Measurements from ENCODE around the gene EHD4. TPM values are rescaled to one million over a fixed set of nuclear protein-coding genes. Genes with fewer than 3 reads are reported as not detected.

EHD4 gene
- total and polyA plus RNA-seq, 2 donors (not counting 3 experiments of a cell fraction or from before 2014, with no cell fraction given): 96.7 to 128 TPM

DNA sequence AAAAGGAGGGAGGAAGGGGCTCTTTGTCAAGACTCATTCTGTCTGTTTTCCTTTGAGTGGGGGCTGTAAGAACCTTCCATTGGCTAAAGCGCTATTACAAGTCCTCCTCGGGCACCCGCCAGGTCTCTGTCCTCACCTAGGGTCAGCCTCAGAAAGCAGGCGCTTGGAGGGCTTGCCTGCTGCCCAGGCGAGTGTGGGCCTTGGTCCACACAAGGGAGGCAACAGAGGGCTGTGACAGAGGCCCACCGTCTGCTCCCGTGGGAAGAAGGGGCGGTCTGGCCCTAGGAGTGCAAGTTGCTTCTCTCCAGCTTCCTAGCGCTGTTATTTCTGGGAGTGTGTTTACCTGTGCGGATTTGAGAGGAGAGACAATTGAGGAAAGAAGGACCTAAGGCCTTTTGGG is 24.0 kb upstream of the EHD4 start:
- intact Hi-C loops (cut with micrococcal nuclease): no loop called here
- no peak for DNase-seq (ENCODE audit: low read depth, low spot score)
- no peaks in the 10 kb centered on the region for H3K9me1 ChIP-seq (replicated peaks; ENCODE audit: control insufficient read depth, extremely low read depth, insufficient read depth, low read length)
- no peak overlapping the region for H2AFZ ChIP-seq (ENCODE audit: low read depth, low read length)
- H4K20me1 ChIP-seq (replicated peaks; ENCODE audit: control insufficient read depth, extremely low read depth, insufficient read depth, low read length): no peaks in the 10 kb centered on the region
- no TSS peak for BruUV-seq (replicated peaks)
- ChIA-PET POLR2A (interaction anchor here (0.6 kb wide), 1 partner anchor 93 kb away, joined by 3 read pairs; no protein-coding TSS in a partner anchor), CTCF (interaction anchor here (1.1 to 11.0 kb wide), 2 partner anchors 33 to 58 kb away, joined by 3 to 116 read pairs; no protein-coding TSS in a partner anchor)
- no peak overlapping the region for H3K4me2 ChIP-seq (ENCODE audit: insufficient read depth, low read length)
- H3K27ac ChIP-seq (ENCODE audit: insufficient read depth, low read depth, low read length): no peak overlapping the region
- TF ChIP-seq JUN (IDR thresholded peaks at IDR 0.05; ENCODE audit: borderline replicate concordance, insufficient read depth, insufficient read length, low read depth): no peak
- TF ChIP-seq MYC (IDR thresholded peaks at IDR 0.05; ENCODE audit: low read depth, low read length): no peak
- TF ChIP-seq EZH2 (IDR thresholded peaks at IDR 0.05; ENCODE audit: borderline replicate concordance, low read depth, low read length, severe bottlenecking): no peak
- no peak for TF ChIP-seq FOS (IDR thresholded peaks at IDR 0.05; ENCODE audit: borderline replicate concordance, insufficient read depth, low read length)
- H3K9ac ChIP-seq (replicated peaks; ENCODE audit: extremely low read depth, insufficient read depth, low read length): no peak overlapping the region
- FAIRE-seq: no peak
- H3K4me3 ChIP-seq (replicated peaks in 1 of 3; ENCODE audit: insufficient read depth in 1 of 3, low read depth in 1 of 3, low read length in 3 of 3): no peak overlapping the region
- peaks cover 0 to 5% of the 10 kb centered on the region in 2 experiments for H3K27me3 ChIP-seq (ENCODE audit: control insufficient read depth in 2 of 2, insufficient read depth in 2 of 2, low read length in 2 of 2)
- no peaks in the 10 kb centered on the region for H3K36me3 ChIP-seq (ENCODE audit: control insufficient read depth in 2 of 2, extremely low read depth in 1 of 2, insufficient read depth in 2 of 2, low read length in 2 of 2)
- dilution Hi-C loops (cut with MboI; ENCODE audit: extremely low pct_ligation_motif_present, low sequenced_read_pairs): no loop called here
- H3K9me3 ChIP-seq (replicated peaks; ENCODE audit: control insufficient read depth, insufficient read depth, low read length): no peaks in the 10 kb centered on the region
- no peaks in the 10 kb centered on the region for H3K79me2 ChIP-seq (ENCODE audit: control insufficient read depth, insufficient read depth, low read length)
- H3K4me1 ChIP-seq (ENCODE audit: control insufficient read depth, extremely low read depth, insufficient read depth, low read length): peaks cover 5% of the 10 kb centered on the region

- intact Hi-C loops (cut with micrococcal nuclease): no loop called here
- ChIA-PET POLR2A (interaction anchor here (0.6 kb wide), 1 partner anchor 94 kb away, joined by 3 read pairs; no protein-coding TSS in a partner anchor), CTCF (interaction anchor here (0.9 to 11.0 kb wide), 2 partner anchors 47 to 59 kb away, joined by 3 to 116 read pairs; no protein-coding TSS in a partner anchor)
These were observed 23.1 kb upstream of the EHD4 start for GRCh38 chr15:41995476-41995855.

More at GRCh38 chr15:41995476-41995855, 23.1 kb upstream of the EHD4 start:
- H3K9ac ChIP-seq (replicated peaks; ENCODE audit: extremely low read depth, insufficient read depth, low read length): no peak overlapping the region
- no peak overlapping the region for H3K27ac ChIP-seq (ENCODE audit: insufficient read depth, low read depth, low read length)
- H3K4me2 ChIP-seq (ENCODE audit: insufficient read depth, low read length): no peak overlapping the region
- H3K9me3 ChIP-seq (replicated peaks; ENCODE audit: control insufficient read depth, insufficient read depth, low read length): no peaks in the 10 kb centered on the region
- no peaks in the 10 kb centered on the region for H3K9me1 ChIP-seq (replicated peaks; ENCODE audit: control insufficient read depth, extremely low read depth, insufficient read depth, low read length)
- dilution Hi-C loops (cut with MboI; ENCODE audit: extremely low pct_ligation_motif_present, low sequenced_read_pairs): no loop called here
- FAIRE-seq: no peak
- H4K20me1 ChIP-seq (replicated peaks; ENCODE audit: control insufficient read depth, extremely low read depth, insufficient read depth, low read length): no peaks in the 10 kb centered on the region
- no peaks in the 10 kb centered on the region for H3K27me3 ChIP-seq (ENCODE audit: control insufficient read depth in 2 of 2, insufficient read depth in 2 of 2, low read length in 2 of 2)
- no peak overlapping the region for H3K4me3 ChIP-seq (replicated peaks in 1 of 3; ENCODE audit: insufficient read depth in 1 of 3, low read depth in 1 of 3, low read length in 3 of 3)
- no peak overlapping the region for H2AFZ ChIP-seq (ENCODE audit: low read depth, low read length)
- no peaks in the 10 kb centered on the region for H3K79me2 ChIP-seq (ENCODE audit: control insufficient read depth, insufficient read depth, low read length)
- TF ChIP-seq POLR2AphosphoS5 (IDR thresholded peaks at IDR 0.05; ENCODE audit: insufficient read depth, low read depth, low read length): no peak
- TF ChIP-seq GATA2 (IDR thresholded peaks at IDR 0.05; ENCODE audit: insufficient read depth, insufficient read length, low read depth, low read length): no peak
- no peak for TF ChIP-seq JUN (IDR thresholded peaks at IDR 0.05; ENCODE audit: borderline replicate concordance, insufficient read depth, insufficient read length, low read depth)
- no peak for TF ChIP-seq POLR2A (IDR thresholded peaks at IDR 0.05; ENCODE audit: low read depth, low read length)
- TF ChIP-seq MYC (IDR thresholded peaks at IDR 0.05; ENCODE audit: low read depth, low read length): no peak
- no peak for TF ChIP-seq FOS (IDR thresholded peaks at IDR 0.05; ENCODE audit: borderline replicate concordance, insufficient read depth, low read length)
- no peak for TF ChIP-seq EZH2 (IDR thresholded peaks at IDR 0.05; ENCODE audit: borderline replicate concordance, low read depth, low read length, severe bottlenecking)
- TF ChIP-seq, protein P1, sequence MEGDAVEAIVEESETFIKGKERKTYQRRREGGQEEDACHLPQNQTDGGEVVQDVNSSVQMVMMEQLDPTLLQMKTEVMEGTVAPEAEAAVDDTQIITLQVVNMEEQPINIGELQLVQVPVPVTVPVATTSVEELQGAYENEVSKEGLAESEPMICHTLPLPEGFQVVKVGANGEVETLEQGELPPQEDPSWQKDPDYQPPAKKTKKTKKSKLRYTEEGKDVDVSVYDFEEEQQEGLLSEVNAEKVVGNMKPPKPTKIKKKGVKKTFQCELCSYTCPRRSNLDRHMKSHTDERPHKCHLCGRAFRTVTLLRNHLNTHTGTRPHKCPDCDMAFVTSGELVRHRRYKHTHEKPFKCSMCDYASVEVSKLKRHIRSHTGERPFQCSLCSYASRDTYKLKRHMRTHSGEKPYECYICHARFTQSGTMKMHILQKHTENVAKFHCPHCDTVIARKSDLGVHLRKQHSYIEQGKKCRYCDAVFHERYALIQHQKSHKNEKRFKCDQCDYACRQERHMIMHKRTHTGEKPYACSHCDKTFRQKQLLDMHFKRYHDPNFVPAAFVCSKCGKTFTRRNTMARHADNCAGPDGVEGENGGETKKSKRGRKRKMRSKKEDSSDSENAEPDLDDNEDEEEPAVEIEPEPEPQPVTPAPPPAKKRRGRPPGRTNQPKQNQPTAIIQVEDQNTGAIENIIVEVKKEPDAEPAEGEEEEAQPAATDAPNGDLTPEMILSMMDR (IDR thresholded peaks at IDR 0.05; ENCODE audit: extremely low read depth in 1 of 2, insufficient read depth in 1 of 2, low read depth in 1 of 2, low read length in 2 of 2): no peak
- TF ChIP-seq, protein P2, sequence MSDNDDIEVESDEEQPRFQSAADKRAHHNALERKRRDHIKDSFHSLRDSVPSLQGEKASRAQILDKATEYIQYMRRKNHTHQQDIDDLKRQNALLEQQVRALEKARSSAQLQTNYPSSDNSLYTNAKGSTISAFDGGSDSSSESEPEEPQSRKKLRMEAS (IDR thresholded peaks at IDR 0.05; ENCODE audit: insufficient read depth, insufficient read length): no peak
- H3K4me1 ChIP-seq (ENCODE audit: control insufficient read depth, extremely low read depth, insufficient read depth, low read length): peaks cover 5% of the 10 kb centered on the region
- no peaks in the 10 kb centered on the region for H3K36me3 ChIP-seq (ENCODE audit: control insufficient read depth in 2 of 2, extremely low read depth in 1 of 2, insufficient read depth in 2 of 2, low read length in 2 of 2)
- DNase-seq (ENCODE audit: low read depth, low spot score): no peak
- BruUV-seq (replicated peaks): no TSS peak
